ENCODE data around the gene TSPAN7. TPM values are rescaled to one million over a fixed set of nuclear protein-coding genes. Genes with fewer than 3 reads are reported as not detected.

Gene TSPAN7
- total RNA-seq, 1 experiment from 2014 or later, result 3.5 TPM

DNA sequence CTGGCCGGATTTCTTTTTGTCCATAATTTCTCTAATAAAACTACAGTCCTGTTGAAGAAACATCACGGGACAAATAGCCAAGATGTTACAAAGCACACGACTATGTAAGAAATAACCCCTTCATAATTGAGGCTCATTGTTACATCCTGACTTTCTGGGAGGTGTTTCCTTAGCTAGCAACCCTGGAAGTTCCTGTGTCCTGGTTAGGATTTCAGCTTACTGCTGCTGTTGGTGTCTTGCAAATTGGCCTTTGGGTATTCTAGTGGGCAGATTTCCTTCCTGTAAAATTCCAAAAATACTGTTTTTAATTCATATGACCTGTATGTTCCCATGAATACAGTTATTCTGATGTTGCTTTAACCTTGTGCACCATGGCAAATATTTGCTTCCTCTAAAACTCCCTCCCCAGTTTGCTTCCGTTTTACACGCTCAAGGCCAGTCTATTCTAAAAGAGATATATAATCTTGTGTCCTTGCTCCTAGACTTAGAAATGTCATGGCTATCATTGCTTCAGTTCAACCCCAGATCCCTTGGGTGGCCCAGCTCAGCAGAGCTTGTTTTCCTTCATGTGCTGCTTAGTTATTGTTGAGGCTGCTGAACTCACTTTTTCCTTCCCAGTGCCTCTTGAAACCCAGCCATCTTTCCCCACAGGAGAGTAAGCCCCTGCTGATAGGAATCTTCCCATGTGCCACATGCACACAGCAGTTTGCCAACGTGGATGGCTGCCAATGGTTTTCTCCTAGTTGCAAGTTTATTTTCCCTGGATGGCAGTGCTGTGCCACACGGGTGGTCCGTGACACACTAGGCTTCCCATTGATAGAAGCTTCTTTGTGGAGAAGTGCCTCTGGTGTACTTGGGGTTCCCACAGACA lies 75.8 kb downstream of the TSPAN7 start:
- H4K91ac ChIP-seq (ENCODE audit: insufficient read length, low read depth, low read length), result no peak overlapping the region
- no peak overlapping the region for H3K27ac ChIP-seq (ENCODE audit: insufficient read length, low read depth, low read length)
- no peak overlapping the region for H3K56ac ChIP-seq (ENCODE audit: insufficient read length, low read depth, low read length)
- H4K5ac ChIP-seq (ENCODE audit: insufficient read length, low read depth, low read length), result no peak overlapping the region
- no CpG with 5 or more reads among the region's 8 CpGs for WGBS (ENCODE audit: extremely low coverage, insufficient read length, low lambda C conversion rate)
- no peaks in the 10 kb centered on the region for H3K79me2 ChIP-seq (ENCODE audit: insufficient read depth, low read length)
- H3K4ac ChIP-seq (ENCODE audit: low read depth, low read length), result no peak overlapping the region
- Mint-ChIP-seq H3K27ac (no peak overlapping the region), H3K4me3 (no peak overlapping the region), H3K27me3 (ENCODE audit: low read depth) (no peaks in the 10 kb centered on the region), H3K4me1 (peaks cover 0 to 3% of the 10 kb centered on the region in 2 experiments; a peak in 2 of 4 replicates), H3K9me3 (peaks cover 53 to 55% of the 10 kb centered on the region in 2 experiments), H3K36me3 (ENCODE audit: insufficient read depth in 1 of 3, low read depth in 3 of 3) (no peaks in the 10 kb centered on the region; a peak in 1 of 7 replicates)
- H4K8ac ChIP-seq (replicated peaks; ENCODE audit: insufficient read length, low read depth, low read length), result no peak overlapping the region
- no peak overlapping the region for H3K23ac ChIP-seq (ENCODE audit: insufficient read length, low read depth, low read length)
- H3K23me2 ChIP-seq (ENCODE audit: insufficient read length, low read depth, low read length, poor library complexity, severe bottlenecking), result no peaks in the 10 kb centered on the region
- H2BK15ac ChIP-seq (ENCODE audit: low read depth, low read length), result no peak overlapping the region
- H3K27me3 ChIP-seq (ENCODE audit: insufficient read depth, low read length), result no peaks in the 10 kb centered on the region; the same call in 1 of the 2 replicates
- no peak overlapping the region for H2BK12ac ChIP-seq (ENCODE audit: insufficient read length, low read depth, low read length)
- H3K18ac ChIP-seq (ENCODE audit: insufficient read length, low read depth, low read length), result no peak overlapping the region
- TF ChIP-seq, protein P1, sequence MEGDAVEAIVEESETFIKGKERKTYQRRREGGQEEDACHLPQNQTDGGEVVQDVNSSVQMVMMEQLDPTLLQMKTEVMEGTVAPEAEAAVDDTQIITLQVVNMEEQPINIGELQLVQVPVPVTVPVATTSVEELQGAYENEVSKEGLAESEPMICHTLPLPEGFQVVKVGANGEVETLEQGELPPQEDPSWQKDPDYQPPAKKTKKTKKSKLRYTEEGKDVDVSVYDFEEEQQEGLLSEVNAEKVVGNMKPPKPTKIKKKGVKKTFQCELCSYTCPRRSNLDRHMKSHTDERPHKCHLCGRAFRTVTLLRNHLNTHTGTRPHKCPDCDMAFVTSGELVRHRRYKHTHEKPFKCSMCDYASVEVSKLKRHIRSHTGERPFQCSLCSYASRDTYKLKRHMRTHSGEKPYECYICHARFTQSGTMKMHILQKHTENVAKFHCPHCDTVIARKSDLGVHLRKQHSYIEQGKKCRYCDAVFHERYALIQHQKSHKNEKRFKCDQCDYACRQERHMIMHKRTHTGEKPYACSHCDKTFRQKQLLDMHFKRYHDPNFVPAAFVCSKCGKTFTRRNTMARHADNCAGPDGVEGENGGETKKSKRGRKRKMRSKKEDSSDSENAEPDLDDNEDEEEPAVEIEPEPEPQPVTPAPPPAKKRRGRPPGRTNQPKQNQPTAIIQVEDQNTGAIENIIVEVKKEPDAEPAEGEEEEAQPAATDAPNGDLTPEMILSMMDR (conservative IDR thresholded peaks at IDR 0.05), result no peak
- no peak overlapping the region for H3K9ac ChIP-seq (ENCODE audit: extremely low read depth, insufficient read length, low read length)
- no peak overlapping the region for H3K14ac ChIP-seq (ENCODE audit: insufficient read depth, low read length)
- no peak overlapping the region for H2BK5ac ChIP-seq (ENCODE audit: insufficient read length, low read length)
- H4K20me1 ChIP-seq (ENCODE audit: control insufficient read depth, insufficient read depth, insufficient read length), result no peaks in the 10 kb centered on the region
- DNase-seq, result no peak
- H3K4me2 ChIP-seq (ENCODE audit: insufficient read depth, insufficient read length, low read length), result no peak overlapping the region
- H2BK20ac ChIP-seq (ENCODE audit: low read depth, low read length, poor library complexity, severe bottlenecking), result no peak overlapping the region
- no peaks in the 10 kb centered on the region for H3K79me1 ChIP-seq (ENCODE audit: insufficient read depth, low read depth, low read length, poor library complexity, severe bottlenecking)
- no peak overlapping the region for H3T11ph ChIP-seq (ENCODE audit: low read length)
- H2AK5ac ChIP-seq (ENCODE audit: insufficient read length, low read length), result no peak overlapping the region
- no peak overlapping the region for H2BK120ac ChIP-seq (ENCODE audit: low read depth, low read length, poor library complexity, severe bottlenecking)
- no peaks in the 10 kb centered on the region; the same call in 1 of the 2 replicates for H3K4me1 ChIP-seq (ENCODE audit: insufficient read depth, low read length)
- H2AFZ ChIP-seq (ENCODE audit: low read length), result no peak overlapping the region
- no peaks in the 10 kb centered on the region for H3K9me3 ChIP-seq (ENCODE audit: control insufficient read depth, low read depth, low read length)

Measured in H9 (cell line).